IMR-90 (cell line): ENCODE results near the gene WDR74. TPM values are rescaled to one million over a fixed set of nuclear protein-coding genes. Genes with fewer than 3 reads are reported as not detected.

Source experiments
- ATAC-seq: fragments of 200-7000 bp; cut with Tn5 transposase; 2 replicates; pipeline ENCODE4 v1.9.1; 2020; ENCODE audit warnings: low read depth, mild to moderate bottlenecking, moderate library complexity
- BruUV-seq: library from RNA; stranded (reverse); fragments of 400-500 nt; replicated peaks from 2 replicates; lab custom pipeline; 2021; lab: Mats Ljungman, UMichigan
- CTCF ChIA-PET: fragments of 300-600 bp; formaldehyde crosslinking; extraction: SDS; loops from one replicate; lab custom pipeline; 2021; ENCODE audit warnings: antibody characterized with exemption; lab: Yijun Ruan, JAX
- POLR2A ChIA-PET: fragments of 300-600 bp; sonication (Branson Sonifier 250); formaldehyde crosslinking; loops from one replicate; lab custom pipeline; 2022; ENCODE audit warnings: antibody characterized with exemption; ENCODE audit not compliant: unreplicated experiment; lab: Charles Lee
- DNase-seq: peaks from one replicate; pipeline ENCODE4 v3.0.0; 2013
- H2AFZ ChIP-seq: replicated peaks from 2 replicates; pipeline ENCODE3; 2013; ENCODE audit warnings: low read length, mild to moderate bottlenecking; ENCODE audit not compliant: poor library complexity
- H2AK5ac ChIP-seq: 2 replicates; pipeline ENCODE4 v1.6.1; 2013; ENCODE audit warnings: low read depth, low read length, inconsistent platforms
- H2AK9ac ChIP-seq: replicated peaks from 2 replicates; pipeline ENCODE3; 2013; ENCODE audit warnings: mild to moderate bottlenecking, low read depth, low read length, moderate library complexity; ENCODE audit not compliant: poor library complexity
- H2BK120ac ChIP-seq: 2 replicates; pipeline ENCODE4 v1.6.1; 2013; ENCODE audit warnings: low read depth, low read length, inconsistent platforms
- H2BK15ac ChIP-seq: 3 replicates; pipeline ENCODE4 v1.6.1; 2013; ENCODE audit warnings: low read depth, low read length, inconsistent platforms
- H2BK20ac ChIP-seq: 2 replicates; pipeline ENCODE4 v1.6.1; 2013; ENCODE audit warnings: low read depth, mild to moderate bottlenecking, inconsistent platforms, low read length, moderate library complexity
- H2BK5ac ChIP-seq: 2 replicates; pipeline ENCODE4 v1.6.1; 2013; ENCODE audit warnings: mild to moderate bottlenecking, low read depth, low read length, inconsistent platforms; ENCODE audit not compliant: poor library complexity, severe bottlenecking
- H3K14ac ChIP-seq: replicated peaks from 2 replicates; pipeline ENCODE4 v1.6.1; 2013; ENCODE audit warnings: low read depth, low read length, inconsistent platforms
- H3K18ac ChIP-seq: 2 replicates; pipeline ENCODE4 v1.6.1; 2013; ENCODE audit warnings: low read depth, low read length, control low read depth
- H3K23ac ChIP-seq: 2 replicates; pipeline ENCODE4 v1.6.1; 2013; ENCODE audit warnings: low read depth, low read length, inconsistent platforms
- H3K27ac ChIP-seq: 2 replicates; pipeline ENCODE4 v1.5.1; 2013; ENCODE audit warnings: mild to moderate bottlenecking, control low read depth, low read length; ENCODE audit not compliant: insufficient read depth
- H3K27me3 ChIP-seq: 2 replicates; pipeline ENCODE4 v1.6.1; 2013; ENCODE audit warnings: low read length; ENCODE audit not compliant: control insufficient read depth, insufficient read depth
- H3K36me3 ChIP-seq: 2 replicates; pipeline ENCODE4 v1.6.1; 2013; ENCODE audit warnings: low read length, mixed read lengths; ENCODE audit not compliant: control insufficient read depth, insufficient read depth
- H3K4ac ChIP-seq: 2 replicates; pipeline ENCODE4 v1.6.1; 2013; ENCODE audit warnings: low read depth, low read length, inconsistent platforms
- H3K4me1 ChIP-seq: 2 replicates; pipeline ENCODE4 v1.6.1; 2013; ENCODE audit warnings: low read length, mixed read lengths; ENCODE audit not compliant: control insufficient read depth, insufficient read depth
- H3K4me2 ChIP-seq: 2 replicates; pipeline ENCODE4 v1.6.1; 2013; ENCODE audit warnings: low read depth, mild to moderate bottlenecking, control low read depth, low read length, moderate library complexity
- H3K4me3 ChIP-seq: 2 replicates; pipeline ENCODE4 v1.5.1; 2013; ENCODE audit warnings: low read depth, mild to moderate bottlenecking, control low read depth, low read length, moderate library complexity; ENCODE audit not compliant: insufficient read depth
- H3K56ac ChIP-seq: 2 replicates; pipeline ENCODE4 v1.6.1; 2013; ENCODE audit warnings: low read length, inconsistent platforms; ENCODE audit not compliant: insufficient read depth; ENCODE audit errors: extremely low read depth
- H3K79me1 ChIP-seq, 2 experiments: 2 replicates each; pipeline ENCODE4 v1.6.1; 2013; ENCODE audit warnings: low read length in 2 of 2, inconsistent platforms in 1 of 2, low read depth in 1 of 2
- H3K9ac ChIP-seq: 2 replicates; pipeline ENCODE4 v1.6.1; 2013; ENCODE audit warnings: low read depth, low read length, control low read depth
- H3K9me1 ChIP-seq: 2 replicates; pipeline ENCODE4 v1.6.1; 2013; ENCODE audit warnings: low read length, inconsistent platforms; ENCODE audit not compliant: insufficient read depth
- H3K9me3 ChIP-seq: 2 replicates; pipeline ENCODE4 v1.6.1; 2013; ENCODE audit warnings: low read length; ENCODE audit not compliant: control insufficient read depth, insufficient read depth
- H4K20me1 ChIP-seq: 2 replicates; pipeline ENCODE4 v1.6.1; 2013; ENCODE audit warnings: low read length, inconsistent platforms; ENCODE audit not compliant: insufficient read depth
- H4K5ac ChIP-seq: 2 replicates; pipeline ENCODE4 v1.6.1; 2013; ENCODE audit warnings: mild to moderate bottlenecking, low read depth, low read length, control low read depth
- H4K8ac ChIP-seq, 2 experiments: 2 replicates each; pipeline ENCODE4 v1.6.1; 2013; ENCODE audit warnings: low read depth in 2 of 2, low read length in 2 of 2, control low read depth in 1 of 2, inconsistent platforms in 1 of 2
- H4K91ac ChIP-seq: 2 replicates; pipeline ENCODE4 v1.6.1; 2013; ENCODE audit warnings: low read depth, low read length, inconsistent platforms; ENCODE audit not compliant: insufficient read depth
- CEBPB ChIP-seq: IDR thresholded peaks from 2 replicates; pipeline ENCODE4 v1.6.1; 2012; ENCODE audit warnings: low read depth, low read length, improper control_type of control experiment
- MAFK ChIP-seq: IDR thresholded peaks from 2 replicates; pipeline ENCODE4 v1.6.1; 2012; ENCODE audit warnings: low read depth, low read length, improper control_type of control experiment
- POLR2A ChIP-seq: IDR thresholded peaks from 2 replicates; pipeline ENCODE4 v1.6.1; 2012; ENCODE audit warnings: mild to moderate bottlenecking, low read depth, low read length
- RCOR1 ChIP-seq: IDR thresholded peaks from 2 replicates; pipeline ENCODE4 v1.6.1; 2012; ENCODE audit warnings: mild to moderate bottlenecking, low read length, improper control_type of control experiment; ENCODE audit not compliant: insufficient replicate concordance
- WGBS, 2 experiments: methylation state at CpG; one replicate each; pipeline versions ENCODE4 v1.1.5 to v1.1.7; 2013; ENCODE audit warnings: missing lambda C conversion rate in 2 of 2; ENCODE audit not compliant: insufficient read length in 1 of 2; ENCODE audit errors: extremely low coverage in 2 of 2; 5-methylcytosine and 5-hydroxymethylcytosine counted together
- dilution Hi-C: fragments of 300-500 bp; cut with HindIII; formaldehyde crosslinking; loops from one replicate; pipeline ENCODE4 v1.14.3; 2018; ENCODE audit warnings: low sequenced_read_pairs; ENCODE audit not compliant: unreplicated experiment
- in situ Hi-C: fragments of 300-500 bp; cut with MboI; formaldehyde crosslinking; loops from 3 replicates; pipeline ENCODE4 v1.14.3; 2019; ENCODE audit warnings: low sequenced_read_pairs, inconsistent platforms, mixed read lengths
- intact Hi-C: fragments of 100-400 bp; cut with micrococcal nuclease; formaldehyde crosslinking; loops from 2 replicates; pipeline ENCODE4 v1.10.0; 2022
- polyA plus RNA-seq, 3 experiments: library from polyadenylated mRNA; depleted of rRNA; stranded (reverse); fragments of >200 nt; gene quantifications; 2 replicates each; pipeline ENCODE4 v1.2.3, GENCODE V29; 2012; ENCODE audit warnings: low replicate concordance in 1 of 3
- total RNA-seq: library from RNA; depleted of rRNA; stranded (reverse); fragments of >200 nt; gene quantifications from 2 replicates; pipeline ENCODE4 v1.2.3, GENCODE V29; 2012

WDR74 gene
- total and polyA plus RNA-seq, 2 of the 4 experiments (the other 2 are of a cell fraction): 38.4 to 44.3 TPM

DNA sequence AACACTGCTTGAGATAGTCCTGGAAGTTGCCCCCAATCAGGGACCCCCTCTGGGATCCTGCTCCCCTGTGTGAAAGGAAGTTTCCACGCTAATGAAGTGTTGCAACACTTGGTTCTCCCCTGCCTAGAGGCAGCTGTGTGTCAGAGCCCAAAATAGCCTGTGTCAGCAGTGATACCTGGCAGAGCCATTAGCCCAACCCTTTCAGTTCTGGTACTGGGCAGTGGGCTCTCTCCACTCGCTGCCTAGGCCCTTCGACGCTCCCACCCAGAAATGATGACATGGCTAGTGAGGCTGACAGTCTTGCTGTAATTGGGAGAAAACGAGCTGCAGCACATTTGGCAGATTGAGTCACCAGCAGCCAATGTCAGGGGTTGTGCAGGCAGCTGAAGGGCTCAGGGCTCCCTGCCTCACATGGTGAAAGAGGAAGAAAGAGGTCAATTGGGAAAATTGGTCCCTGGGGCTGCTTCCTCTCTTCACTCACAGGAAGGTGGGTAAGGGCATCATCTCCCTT lies 32.7 kb downstream of the WDR74 start:
- H3K27ac ChIP-seq: peak overlapping the region; percentile 58; the same call in 1 of the 2 replicates
- peak overlapping the region; percentile 23; the same call in 1 of the 2 replicates for H4K5ac ChIP-seq
- H2BK15ac ChIP-seq: peak overlapping the region; percentile 64; the same call in 1 of the 3 replicates
- H4K91ac ChIP-seq: peak overlapping the region; percentile 71; the same call in 1 of the 2 replicates
- H2BK5ac ChIP-seq: peak overlapping the region; percentile 86
- peak overlapping the region; percentile 93; the same call in 1 of the 2 replicates for H3K23ac ChIP-seq
- no peak overlapping the region for H3K4me2 ChIP-seq
- no peak overlapping the region for H3K18ac ChIP-seq
- H3K4me3 ChIP-seq: no peak overlapping the region
- H3K4me1 ChIP-seq: peaks cover 26% of the 10 kb centered on the region
- peaks cover 18% of the 10 kb centered on the region for H4K20me1 ChIP-seq
- peak; percentile 23; the same call in 1 of the 2 replicates for TF ChIP-seq MAFK
- no peak for TF ChIP-seq POLR2A
- peak; percentile 89 for TF ChIP-seq CEBPB
- no peak for TF ChIP-seq RCOR1
- peak overlapping the region in 1 of 2 experiments; percentile 91; a peak in 3 of 4 replicates for H4K8ac ChIP-seq
- no TSS peak for BruUV-seq
- in situ Hi-C loops (no loop called here), dilution Hi-C loops (no loop called here), intact Hi-C loops (no loop called here)
- peaks cover 16% of the 10 kb centered on the region for H3K36me3 ChIP-seq
- no peak overlapping the region for H3K9ac ChIP-seq
- ATAC-seq (no peak), DNase-seq (peak; percentile 48)
- ChIA-PET POLR2A (interaction anchor here (0.9 to 2.0 kb wide), 2 partner anchors 23 to 35 kb away, joined by 3 to 7 read pairs; no protein-coding TSS in a partner anchor), CTCF (interaction anchor here (1.0 to 1.5 kb wide), 2 partner anchors 10 to 20 kb away, joined by 3 to 4 read pairs; partner anchors contain the start of gene TMEM179B)
- no peaks in the 10 kb centered on the region for H3K9me3 ChIP-seq
- peak overlapping the region; percentile 91; the same call in 1 of the 2 replicates for H2AK5ac ChIP-seq
- peak overlapping the region; percentile 91 for H2AK9ac ChIP-seq
- H3K27me3 ChIP-seq: no peaks in the 10 kb centered on the region
- peak overlapping the region; percentile 37; the same call in 1 of the 2 replicates for H2BK120ac ChIP-seq
- no peak overlapping the region for H3K56ac ChIP-seq
- peak overlapping the region; percentile 57 for H2AFZ ChIP-seq
- peaks cover 26% of the 10 kb centered on the region for H3K9me1 ChIP-seq
- 20% methylated on average over 1 of the region's 5 CpGs; no CpG with 5 or more reads in 1 of the 2 experiments for WGBS, 2 experiments
- 0 out of 2 replicates have a peak overlapping the region, but pooled peaks have one; percentile 8 for H2BK20ac ChIP-seq
- peak overlapping the region; percentile 57; the same call in 1 of the 2 replicates for H3K14ac ChIP-seq
- peak overlapping the region; percentile 91 for H3K4ac ChIP-seq
- peaks cover 15 to 50% of the 10 kb centered on the region in 2 experiments for H3K79me1 ChIP-seq
